ENCODE results near the gene SELPLG.
"Not testable (repeated sequence)": the region's sequence is repeated elsewhere in the genome, so short reads cannot be mapped to it uniquely, and the experiment has no call there.

The SELPLG gene

GRCh38 chr12:108633534-108634248 is at the start of gene SELPLG:
Gene SELPLG (minus strand): TSS chr12:108633894. CDS start chr12:108624307, 9,587 bp downstream.
- no peak for DNase-seq

GRCh38 chr12:108681317-108681716 is 47.6 kb upstream of the SELPLG start:
- no peak for DNase-seq

GRCh38 chr12:108679106-108679681 is 45.5 kb upstream of the SELPLG start:
- DNase-seq = no peak

GRCh38 chr12:108678104-108678730 is 44.5 kb upstream of the SELPLG start:
- no peak for DNase-seq

GRCh38 chr12:108677381-108677780 is 43.7 kb upstream of the SELPLG start:
- no peak for DNase-seq

GRCh38 chr12:108676707-108677106 is 43.0 kb upstream of the SELPLG start:
- DNase-seq = no peak

GRCh38 chr12:108675792-108676191 is 42.1 kb upstream of the SELPLG start:
- no peak for DNase-seq

- no peak for DNase-seq
Measured at GRCh38 chr12:108672054-108672453, 38.4 kb upstream of the SELPLG start.

- no peak for DNase-seq
Measured at GRCh38 chr12:108671110-108671509, 37.4 kb upstream of the SELPLG start.

- DNase-seq = no peak
Measured at GRCh38 chr12:108670066-108670631, 36.5 kb upstream of the SELPLG start.

- no peak for DNase-seq
Measured at GRCh38 chr12:108668542-108668941, 34.8 kb upstream of the SELPLG start.

GRCh38 chr12:108668063-108668462 is 34.4 kb upstream of the SELPLG start:
- no peak for DNase-seq

- no peak for DNase-seq
Measured at GRCh38 chr12:108667349-108667748, 33.7 kb upstream of the SELPLG start.

GRCh38 chr12:108666401-108666881 is 32.7 kb upstream of the SELPLG start:
- peak; percentile 63 for DNase-seq

GRCh38 chr12:108665608-108666202 is 32.0 kb upstream of the SELPLG start:
- no peak for DNase-seq

- peak; percentile 40 for DNase-seq
Measured at GRCh38 chr12:108664338-108665258, 30.9 kb upstream of the SELPLG start.

- DNase-seq = no peak
Measured at GRCh38 chr12:108663324-108664015, 29.8 kb upstream of the SELPLG start.

GRCh38 chr12:108658115-108658514 is 24.4 kb upstream of the SELPLG start:
- DNase-seq = not testable (repeated sequence)

GRCh38 chr12:108657130-108657745 is 23.5 kb upstream of the SELPLG start:
- peak; percentile 63 for DNase-seq

- not testable (repeated sequence) for DNase-seq
Measured at GRCh38 chr12:108656247-108656646, 22.6 kb upstream of the SELPLG start.

- DNase-seq = not testable (repeated sequence)
Measured at GRCh38 chr12:108655812-108656175, 22.1 kb upstream of the SELPLG start.

All from NCI-H524 treated with DMSO at 0.1 percent for 48 hours (cell line).